Measurements from ENCODE around the gene CACNA1B.
"Not testable (repeated sequence)": the region's sequence is repeated elsewhere in the genome, so short reads cannot be mapped to it uniquely, and the experiment has no call there.

The CACNA1B gene

GRCh38 chr9:137866226-137867141 is 11.1 kb upstream of the CACNA1B start:
- DNase-seq (ENCODE audit: low read depth, low spot score): no peak

DNA sequence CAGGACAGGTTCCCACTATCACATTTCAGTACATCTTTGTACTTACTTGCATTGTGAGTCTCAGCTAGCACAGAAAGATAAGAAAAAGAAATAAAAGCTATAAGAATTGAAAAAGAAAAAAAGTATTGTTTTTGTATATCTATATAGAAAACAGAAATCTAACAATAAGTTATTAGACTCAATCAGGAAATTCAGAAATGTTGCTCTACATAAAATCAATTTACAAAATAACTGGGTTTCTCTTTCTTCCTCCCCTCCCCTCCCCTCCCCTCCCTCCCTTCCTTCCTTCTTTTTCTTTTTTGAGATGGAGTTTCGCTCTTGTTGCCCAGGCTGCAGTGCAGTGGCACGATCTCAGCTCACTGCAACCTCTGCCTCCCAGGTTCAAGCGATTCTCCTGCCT is 7.2 kb upstream of the CACNA1B start:
- no peak for DNase-seq (ENCODE audit: low read depth, low spot score)

DNA sequence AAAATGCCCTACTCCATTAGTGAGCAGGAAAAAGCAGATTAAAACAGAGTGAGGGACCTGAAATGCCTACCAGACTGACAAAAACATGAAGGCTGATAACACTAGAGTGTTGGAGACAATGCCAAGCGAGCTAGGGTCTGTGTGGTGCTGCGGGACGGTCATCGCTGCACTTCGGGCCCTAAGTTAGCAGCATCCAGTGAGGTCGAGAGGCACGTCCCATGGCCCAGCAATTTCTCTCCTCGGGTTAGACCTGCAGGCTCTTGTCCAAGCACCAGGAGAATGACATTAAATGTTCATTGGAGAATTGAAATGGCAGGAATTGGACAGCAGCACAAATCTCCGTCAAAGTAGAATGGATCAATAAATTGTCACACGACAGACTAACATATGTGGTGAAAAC is 5.3 kb upstream of the CACNA1B start:
- no peak for DNase-seq (ENCODE audit: low read depth, low spot score)

GRCh38 chr9:137873408-137873807 is 4.2 kb upstream of the CACNA1B start:
- no peak for DNase-seq (ENCODE audit: low read depth, low spot score)

DNA sequence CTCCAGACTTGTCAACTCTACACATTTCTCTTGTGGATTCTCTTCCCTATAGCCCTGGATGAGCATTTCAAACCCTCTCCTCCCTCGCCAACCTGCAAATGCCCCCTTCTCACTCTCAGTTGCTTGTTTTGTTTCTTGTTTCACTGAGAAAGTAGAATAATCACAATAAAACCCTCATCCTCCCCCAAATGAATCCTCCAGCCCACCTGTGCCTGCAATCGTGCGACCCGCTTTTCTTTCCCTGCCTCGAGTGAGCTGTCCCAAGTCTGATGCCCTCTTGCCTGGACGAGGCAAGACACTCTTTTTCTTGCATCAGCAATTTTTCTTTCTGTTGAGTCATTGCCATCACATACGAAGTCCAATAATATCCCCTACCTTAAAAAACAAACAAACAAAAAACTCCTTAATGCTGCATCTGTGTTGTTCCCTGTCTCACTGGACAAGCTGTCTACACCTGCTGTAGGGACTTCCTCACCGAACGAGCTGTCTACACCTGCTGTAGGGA is 3.7 kb upstream of the CACNA1B start:
- DNase-seq (ENCODE audit: low read depth, low spot score): no peak

- DNase-seq (ENCODE audit: low read depth, low spot score): no peak
These were observed 2.2 kb upstream of the CACNA1B start for GRCh38 chr9:137875354-137875753.

DNA sequence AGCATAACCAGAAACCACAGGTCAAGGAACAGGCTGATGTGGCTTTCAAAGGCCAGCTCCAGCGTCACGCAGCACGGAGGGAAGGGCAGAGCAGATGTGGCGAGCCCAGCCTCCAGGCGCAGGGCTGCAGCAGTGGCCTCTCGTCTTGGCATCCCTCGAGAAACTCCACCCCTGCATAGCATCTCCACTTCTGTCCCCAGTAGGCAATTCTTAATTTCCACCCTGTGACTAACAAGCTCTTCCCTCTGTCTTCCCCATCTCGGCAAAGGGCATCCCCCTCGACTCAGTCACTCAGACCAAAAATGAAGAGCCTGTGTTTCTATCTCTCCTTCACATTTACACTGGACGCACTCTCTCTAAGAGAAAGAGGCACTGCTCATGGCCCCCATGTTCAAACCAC is 1.7 kb upstream of the CACNA1B start:
- no peak for DNase-seq (ENCODE audit: low read depth, low spot score)

DNA sequence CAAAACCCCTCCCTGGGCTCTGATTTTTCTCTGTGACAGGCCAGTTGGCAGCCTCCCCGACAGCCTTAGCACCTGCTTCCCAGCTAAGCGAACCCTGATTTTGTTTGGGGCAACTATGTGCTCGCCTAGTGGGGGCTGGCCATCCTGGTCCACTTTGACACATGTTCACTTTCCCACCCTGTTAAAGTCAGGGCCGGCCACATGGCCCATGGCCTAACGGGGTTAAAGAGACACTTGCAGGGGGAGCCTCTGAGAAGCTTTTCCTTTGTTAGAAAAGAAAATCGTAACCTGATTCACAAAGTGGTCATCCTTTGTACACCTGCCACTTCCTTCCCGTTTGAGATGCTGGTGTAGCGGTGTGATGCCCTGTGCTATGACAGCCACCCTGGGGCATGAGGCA is 1.3 kb upstream of the CACNA1B start:
- DNase-seq (ENCODE audit: low read depth, low spot score): no peak

GRCh38 chr9:137876781-137877386 is 698 bp upstream of the CACNA1B start:
- DNase-seq (ENCODE audit: low read depth, low spot score): no peak

DNA sequence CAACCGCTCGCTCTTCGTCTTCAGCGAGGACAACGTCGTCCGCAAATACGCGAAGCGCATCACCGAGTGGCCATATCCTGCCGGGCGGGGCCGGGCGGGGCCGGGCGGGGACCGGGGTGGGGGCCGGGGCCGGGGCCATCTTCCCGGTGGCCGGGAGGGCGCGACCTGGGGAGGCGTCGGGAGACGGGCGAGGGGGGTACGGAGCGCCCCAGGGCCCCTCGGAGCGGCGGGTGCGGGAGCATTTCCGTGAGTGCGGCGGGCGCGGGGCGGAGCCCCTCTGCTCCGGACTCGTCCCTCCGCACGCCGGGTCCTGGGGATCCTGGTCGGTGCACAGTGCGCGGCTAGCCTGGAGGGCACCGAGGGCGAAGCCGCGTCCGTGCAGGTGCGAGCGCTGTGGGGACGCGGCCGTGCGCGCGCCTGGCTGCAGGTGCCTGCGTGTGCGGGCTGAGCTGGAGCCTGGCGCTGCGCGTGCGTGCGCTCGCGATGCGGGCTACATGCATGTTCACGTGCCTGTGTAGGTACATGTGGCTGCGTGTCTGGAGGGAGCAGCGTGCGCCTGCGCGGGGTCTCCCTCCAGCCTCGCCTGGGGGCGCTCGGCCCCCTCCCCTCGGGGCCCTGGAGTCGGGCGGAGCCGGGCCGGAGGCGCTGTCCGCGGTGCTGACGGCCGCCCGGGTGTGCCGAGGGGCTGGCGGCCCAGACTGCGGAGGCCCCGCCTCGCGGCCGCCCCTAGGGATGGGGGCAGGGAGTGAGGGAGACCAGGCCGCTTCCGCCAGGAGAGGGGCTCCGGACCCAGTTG is 762 bp downstream of the CACNA1B start:
- no peak for DNase-seq (ENCODE audit: low read depth, low spot score)

- no peak for DNase-seq (ENCODE audit: low read depth, low spot score)
These were observed 1.5 kb downstream of the CACNA1B start for GRCh38 chr9:137879052-137879451.

DNA sequence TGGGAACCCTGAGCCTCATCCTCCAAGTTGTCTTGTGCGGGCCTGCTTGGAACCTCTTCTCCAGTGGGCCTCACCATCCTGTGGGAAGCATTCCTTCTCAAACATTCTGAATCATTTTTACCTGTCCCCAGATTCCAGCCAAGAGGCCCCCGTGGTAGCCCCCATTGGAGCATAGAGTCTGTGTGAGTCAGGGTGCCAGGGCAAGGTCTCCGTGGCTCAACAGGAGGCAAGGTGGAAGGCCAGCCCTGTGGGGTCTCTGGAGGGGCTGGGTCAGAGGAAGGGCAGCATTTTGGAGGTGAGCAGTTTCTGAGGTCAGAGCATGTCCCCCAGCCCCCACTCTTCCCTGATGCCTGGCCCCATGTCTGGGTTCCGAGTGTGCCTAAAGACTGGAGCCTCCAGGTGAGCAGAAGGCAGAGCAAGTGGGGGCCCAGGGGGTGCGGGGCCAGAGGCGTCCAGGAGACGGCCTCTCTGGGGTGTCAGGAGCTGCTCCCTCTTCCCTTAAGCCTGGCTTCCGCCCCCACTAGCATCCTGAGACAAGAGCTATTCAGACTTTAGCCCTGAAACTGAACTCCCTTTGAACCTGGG is 2.1 kb downstream of the CACNA1B start:
- DNase-seq (ENCODE audit: low read depth, low spot score): no peak

DNA sequence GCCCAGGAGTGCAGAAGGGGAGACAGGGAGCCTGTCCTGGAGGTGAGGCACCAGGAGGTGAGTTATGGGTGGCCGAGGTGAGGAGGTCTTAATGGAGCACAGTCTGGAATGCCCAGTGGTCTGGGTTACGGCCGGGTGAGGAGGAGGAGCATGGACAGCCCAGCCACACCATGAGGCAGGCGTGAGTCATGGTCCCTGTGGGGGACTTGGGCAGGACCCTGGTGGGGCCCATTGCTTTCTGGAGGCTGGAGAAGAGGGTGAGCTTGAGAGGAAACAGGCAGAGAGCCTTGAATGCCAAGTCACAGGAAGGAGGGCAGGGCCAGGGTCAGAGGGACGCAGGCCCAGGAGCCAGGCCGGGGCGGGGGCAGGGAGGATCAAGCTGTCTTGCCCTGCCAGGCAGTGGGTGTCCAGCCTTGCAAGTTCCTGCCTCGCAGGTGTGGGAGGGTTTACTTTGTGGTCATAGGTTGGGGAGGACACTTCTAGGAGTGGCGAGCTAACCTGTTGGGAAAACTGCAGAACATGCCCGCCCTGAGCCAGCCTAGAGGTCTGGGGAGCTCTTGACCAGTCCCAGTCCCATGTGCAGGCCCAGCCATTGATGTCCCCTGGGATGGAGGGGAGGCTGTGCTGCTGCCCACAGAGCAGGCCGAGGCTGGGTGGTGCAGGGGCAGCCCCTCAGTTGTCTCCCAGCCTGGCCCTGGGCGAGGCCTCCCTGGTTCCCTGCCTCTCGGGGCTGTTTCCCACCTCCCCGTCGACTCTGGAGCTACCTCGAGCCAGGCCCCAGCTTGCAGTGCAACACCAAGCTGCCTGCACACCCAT is 2.8 kb downstream of the CACNA1B start:
- no peak for DNase-seq (ENCODE audit: low read depth, low spot score)

DNA sequence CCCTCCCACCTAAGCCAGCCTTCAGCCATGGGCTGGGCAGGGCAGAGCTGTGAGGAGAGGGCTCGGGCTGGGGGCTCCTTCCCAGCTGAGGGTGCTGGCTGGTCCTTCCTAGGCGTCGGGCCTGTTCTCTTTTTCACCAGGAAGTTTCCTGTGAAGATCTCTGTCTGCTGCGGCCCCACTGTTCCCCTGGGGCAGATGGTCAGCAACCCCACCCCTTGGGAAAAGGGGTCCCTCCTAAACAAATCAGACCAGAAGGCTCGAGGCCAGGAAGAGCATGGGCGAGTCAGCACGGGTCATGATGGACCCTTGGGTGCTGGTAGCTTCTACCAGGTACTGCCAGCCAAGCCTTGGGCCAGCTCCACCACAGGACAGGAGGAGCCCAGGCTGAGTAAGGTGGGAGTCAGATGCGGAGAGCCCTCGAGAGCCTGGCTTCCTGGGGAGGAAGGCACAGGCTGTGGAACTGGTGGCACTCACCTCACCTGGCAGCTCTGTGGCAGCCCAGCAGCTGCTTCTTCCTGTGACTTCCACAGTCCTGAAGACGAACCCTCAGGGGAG is 3.5 kb downstream of the CACNA1B start:
- DNase-seq (ENCODE audit: low read depth, low spot score): no peak

DNA sequence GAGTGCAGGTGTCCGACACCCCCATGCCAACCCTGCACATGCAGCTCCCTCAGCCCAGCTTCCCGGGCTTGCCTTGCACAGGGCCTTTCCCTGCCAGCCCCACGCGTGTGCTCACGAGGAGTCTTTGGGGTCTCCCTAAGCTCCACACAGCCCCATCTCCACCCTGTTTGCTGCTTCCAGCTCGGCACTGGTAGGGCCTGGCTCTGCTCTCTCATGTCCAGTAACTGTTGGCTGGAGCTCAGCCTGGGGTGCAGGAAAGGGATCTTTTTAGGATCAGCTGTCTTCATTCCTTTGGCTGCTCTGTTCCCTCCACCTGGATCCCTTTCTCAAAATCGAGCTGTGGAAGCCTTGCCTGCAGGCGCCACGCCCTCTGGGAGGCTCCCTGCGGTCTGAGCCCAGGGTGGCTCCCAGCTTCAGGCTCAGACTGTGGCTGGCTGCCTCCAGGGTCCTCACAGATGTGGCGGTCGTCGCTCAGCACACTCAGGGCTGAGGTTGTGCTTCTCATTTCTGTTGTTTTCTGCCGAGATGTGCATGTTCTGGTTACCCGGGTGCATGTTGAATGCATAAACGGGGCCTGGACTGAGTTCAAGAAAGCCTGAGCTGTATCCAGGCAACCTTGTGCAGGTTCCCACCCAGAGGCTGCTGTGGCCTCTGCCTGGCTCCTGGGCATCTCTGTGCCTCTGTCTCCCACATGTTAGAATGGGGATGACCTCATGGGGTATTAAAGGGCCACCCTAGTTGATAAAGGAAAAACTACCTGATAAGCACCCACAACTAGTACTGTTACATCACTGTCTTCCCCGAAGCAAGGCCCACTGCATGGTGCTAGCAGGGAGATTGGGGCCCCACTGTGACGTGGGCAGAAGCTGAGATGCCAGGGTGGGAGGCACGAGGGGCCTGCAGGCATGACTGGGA is 4.3 kb downstream of the CACNA1B start:
- no peak for DNase-seq (ENCODE audit: low read depth, low spot score)

GRCh38 chr9:137882506-137882821 is 4.9 kb downstream of the CACNA1B start:
- DNase-seq (ENCODE audit: low read depth, low spot score): no peak

- DNase-seq (ENCODE audit: low read depth, low spot score): not testable (repeated sequence)
These were observed 6.4 kb downstream of the CACNA1B start for GRCh38 chr9:137883977-137884376.

- DNase-seq (ENCODE audit: low read depth, low spot score): not testable (repeated sequence)
These were observed 7.0 kb downstream of the CACNA1B start for GRCh38 chr9:137884547-137884946.

DNA sequence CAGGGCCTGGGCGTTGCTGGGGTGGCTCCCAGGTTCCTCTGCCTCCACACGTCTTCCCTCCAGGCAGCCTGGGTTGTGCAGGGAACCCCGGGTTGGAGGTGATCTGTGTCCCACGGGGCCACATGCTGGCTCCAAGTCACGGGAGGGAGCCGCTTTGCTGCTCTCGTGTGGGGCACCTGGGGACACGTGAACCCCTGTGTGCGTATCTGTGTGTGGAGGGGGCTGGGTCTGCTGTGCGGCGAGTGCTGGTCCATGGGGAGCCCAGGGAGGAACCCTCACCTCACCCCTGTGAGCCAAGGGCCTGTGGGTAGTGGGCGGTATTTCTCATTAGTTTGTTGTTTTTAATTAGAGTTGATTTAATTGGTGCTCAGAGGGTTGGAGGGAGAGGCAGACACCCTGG is 7.5 kb downstream of the CACNA1B start:
- DNase-seq (ENCODE audit: low read depth, low spot score): not testable (repeated sequence)

DNA sequence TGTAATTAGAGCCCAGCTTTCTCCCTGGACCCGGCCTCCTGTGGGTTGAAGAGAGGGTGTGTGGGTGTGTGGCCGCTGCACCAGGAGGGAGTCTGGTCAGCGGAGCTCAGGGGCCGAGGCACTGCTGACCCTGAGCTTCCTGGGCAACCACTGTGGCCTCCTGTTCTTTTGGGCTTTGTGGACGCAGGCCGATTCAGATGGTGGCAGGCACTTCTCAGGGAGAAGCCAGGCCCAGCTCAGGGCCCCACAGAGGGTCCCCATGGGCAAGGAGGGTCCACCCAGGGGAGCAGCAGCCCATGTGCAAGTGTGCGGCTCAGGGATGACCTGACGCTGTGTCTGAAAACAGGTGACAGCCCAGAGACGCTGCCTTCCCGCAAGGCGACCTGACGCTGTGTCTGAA is 11.0 kb downstream of the CACNA1B start:
- not testable (repeated sequence) for DNase-seq (ENCODE audit: low read depth, low spot score)

Data from brain pericyte (primary cell).